ENCODE measurements around the gene NES.

The NES gene

GRCh38 chr1:156662005-156662799 is 15.0 kb downstream of the NES start:
- Histone ChIP-seq H3K9ac (ENCODE audit: low read depth, low read length) (no peak overlapping the region), H3K4me2 (ENCODE audit: insufficient read depth, low read length) (no peak overlapping the region), H2AFZ (ENCODE audit: low read depth, low read length) (no peak overlapping the region), H3K79me2 (ENCODE audit: insufficient read depth, low read length) (no peaks in the 10 kb centered on the region), H3K27me3 (ENCODE audit: insufficient read depth, low read length, poor library complexity) (peaks cover 2% of the 10 kb centered on the region), H4K20me1 (ENCODE audit: insufficient read depth, low read length) (peaks cover 2% of the 10 kb centered on the region; the same call in 1 of the 2 replicates), H3K27ac (ENCODE audit: low read length) (no peak overlapping the region), H3K9me3 (ENCODE audit: insufficient read depth, low read length, severe bottlenecking) (no peaks in the 10 kb centered on the region), H3K36me3 (ENCODE audit: insufficient read depth, low read length) (no peaks in the 10 kb centered on the region), H3K4me1 (ENCODE audit: insufficient read depth, low read length) (peaks cover 16% of the 10 kb centered on the region), H3K4me3 (ENCODE audit: low read depth in 1 of 2, low read length in 2 of 2) (no peak overlapping the region)
- no peak for DNase-seq
- ATAC-seq (ENCODE audit: insufficient read depth, low read depth): no peak
- TF ChIP-seq EZH2 (IDR thresholded peaks at IDR 0.05; ENCODE audit: borderline replicate concordance, low read depth, low read length, severe bottlenecking) (no peak), CTCF (IDR thresholded peaks at IDR 0.05; ENCODE audit: borderline replicate concordance, extremely low read depth, low read length, poor library complexity, severe bottlenecking) (no peak)

- peaks cover 4% of the 10 kb centered on the region for H3K27me3 ChIP-seq (ENCODE audit: insufficient read depth, low read length, poor library complexity)
- no peak overlapping the region for H3K4me3 ChIP-seq (ENCODE audit: low read depth in 1 of 2, low read length in 2 of 2)
- H3K36me3 ChIP-seq (ENCODE audit: insufficient read depth, low read length): no peaks in the 10 kb centered on the region
- H3K4me2 ChIP-seq (ENCODE audit: insufficient read depth, low read length): no peak overlapping the region
- H3K9ac ChIP-seq (ENCODE audit: low read depth, low read length): no peak overlapping the region
- peaks cover 18% of the 10 kb centered on the region for H3K4me1 ChIP-seq (ENCODE audit: insufficient read depth, low read length)
- peak overlapping the region; percentile 1; the same call in 1 of the 2 replicates for H2AFZ ChIP-seq (ENCODE audit: low read depth, low read length)
- no peak overlapping the region for H3K27ac ChIP-seq (ENCODE audit: low read length)
- ATAC-seq (ENCODE audit: insufficient read depth, low read depth) (no peak), DNase-seq (no peak)
- H3K9me3 ChIP-seq (ENCODE audit: insufficient read depth, low read length, severe bottlenecking): no peaks in the 10 kb centered on the region
- H4K20me1 ChIP-seq (ENCODE audit: insufficient read depth, low read length): peaks cover 4% of the 10 kb centered on the region; the same call in 1 of the 2 replicates
- H3K79me2 ChIP-seq (ENCODE audit: insufficient read depth, low read length): no peaks in the 10 kb centered on the region
- TF ChIP-seq CTCF (IDR thresholded peaks at IDR 0.05; ENCODE audit: borderline replicate concordance, extremely low read depth, low read length, poor library complexity, severe bottlenecking) (no peak), EZH2 (IDR thresholded peaks at IDR 0.05; ENCODE audit: borderline replicate concordance, low read depth, low read length, severe bottlenecking) (no peak)
Measured at GRCh38 chr1:156660752-156661112, 16.5 kb downstream of the NES start.

GRCh38 chr1:156659988-156660751 is 17.0 kb downstream of the NES start:
- peak overlapping the region; percentile 53 for H2AFZ ChIP-seq (ENCODE audit: low read depth, low read length)

More at GRCh38 chr1:156659988-156660751, 17.0 kb downstream of the NES start:
- Histone ChIP-seq H3K9me3 (ENCODE audit: insufficient read depth, low read length, severe bottlenecking) (no peaks in the 10 kb centered on the region), H3K27ac (ENCODE audit: low read length) (peak overlapping the region; percentile 17; the same call in 1 of the 2 replicates), H4K20me1 (ENCODE audit: insufficient read depth, low read length) (peaks cover 8% of the 10 kb centered on the region; the same call in 1 of the 2 replicates), H3K36me3 (ENCODE audit: insufficient read depth, low read length) (no peaks in the 10 kb centered on the region), H3K79me2 (ENCODE audit: insufficient read depth, low read length) (no peaks in the 10 kb centered on the region), H3K4me3 (ENCODE audit: low read depth in 1 of 2, low read length in 2 of 2) (no peak overlapping the region), H3K4me1 (ENCODE audit: insufficient read depth, low read length) (peaks cover 18% of the 10 kb centered on the region), H3K9ac (ENCODE audit: low read depth, low read length) (no peak overlapping the region), H3K4me2 (ENCODE audit: insufficient read depth, low read length) (peak overlapping the region; percentile 38), H3K27me3 (ENCODE audit: insufficient read depth, low read length, poor library complexity) (peaks cover 4% of the 10 kb centered on the region)
- ATAC-seq (ENCODE audit: insufficient read depth, low read depth): peak; percentile 91
- DNase-seq: peak; percentile 93
- no peak for TF ChIP-seq EZH2 (IDR thresholded peaks at IDR 0.05; ENCODE audit: borderline replicate concordance, low read depth, low read length, severe bottlenecking)
- TF ChIP-seq CTCF (IDR thresholded peaks at IDR 0.05; ENCODE audit: borderline replicate concordance, extremely low read depth, low read length, poor library complexity, severe bottlenecking): peak; percentile 94

Measured in DND-41 (cell line).